H1 (cell line): ENCODE measurements around the gene SETX. TPM values are rescaled to one million over a fixed set of nuclear protein-coding genes. Genes with fewer than 3 reads are reported as not detected.
A peak's percentile ranks its signal among the peaks of the same experiment; 100 is the strongest.

Experiments
- CTCF ChIA-PET: fragments of 300-600 bp; sonication (Branson Sonifier 250); formaldehyde crosslinking; loops from one replicate; lab custom pipeline; 2021; ENCODE audit not compliant: partially characterized antibody; lab: Charles Lee
- POLR2A ChIA-PET: fragments of 300-600 bp; sonication (Branson Sonifier 250); formaldehyde crosslinking; loops from one replicate; lab custom pipeline; 2021; ENCODE audit warnings: inconsistent platforms; ENCODE audit not compliant: partially characterized antibody; lab: Charles Lee
- DNase-seq, 2 experiments: peaks; one replicate each; pipeline versions ENCODE4 v3.0.0 to v3.0.0-alpha.2; 2010 to 2022; ENCODE audit warnings: low spot score in 2 of 2, low read depth in 1 of 2, mixed read lengths in 1 of 2
- FAIRE-seq: peaks from 2 replicates; lab custom pipeline; 2011; peaks lifted over from hg19 to GRCh38; lab: Jason Lieb, UNC
- H2AFZ ChIP-seq: 2 replicates; pipeline ENCODE4 v1.8.1; 2012; ENCODE audit warnings: low read length, inconsistent platforms
- H2AK5ac ChIP-seq: 2 replicates; pipeline ENCODE4 v1.6.1; 2013; ENCODE audit warnings: low read depth, low read length
- H2BK120ac ChIP-seq: replicated peaks from 2 replicates; pipeline ENCODE3; 2013; ENCODE audit warnings: low read depth, low read length, inconsistent platforms
- H2BK12ac ChIP-seq: 2 replicates; pipeline ENCODE4 v1.6.1; 2013; ENCODE audit warnings: low read depth, low read length
- H2BK15ac ChIP-seq: 2 replicates; pipeline ENCODE4 v1.6.1; 2013; ENCODE audit warnings: low read length
- H2BK20ac ChIP-seq: 2 replicates; pipeline ENCODE4 v1.6.1; 2013; ENCODE audit warnings: low read length
- H2BK5ac ChIP-seq: 2 replicates; pipeline ENCODE4 v1.6.1; 2013; ENCODE audit warnings: low read depth, low read length
- H3K14ac ChIP-seq: 2 replicates; pipeline ENCODE4 v1.6.1; 2013; ENCODE audit warnings: inconsistent platforms; ENCODE audit not compliant: insufficient read length
- H3K18ac ChIP-seq: 2 replicates; pipeline ENCODE4 v1.6.1; 2013; ENCODE audit warnings: low read length; ENCODE audit errors: extremely low read depth
- H3K23ac ChIP-seq: 2 replicates; pipeline ENCODE4 v1.6.1; 2013; ENCODE audit warnings: inconsistent platforms; ENCODE audit not compliant: insufficient read length
- H3K23me2 ChIP-seq: 2 replicates; pipeline ENCODE4 v1.6.1; 2013; ENCODE audit warnings: low read depth, low read length
- H3K27ac ChIP-seq: 2 replicates; pipeline ENCODE4 v1.6.1; 2011; ENCODE audit warnings: low read depth, low read length, inconsistent platforms
- H3K27me3 ChIP-seq, 4 experiments: replicated peaks in 1 of 4; 1 replicate in 1 of 4; 2 replicates in 3 of 4; pipeline versions ENCODE4 v1.6.1 to v1.8.1; 2011 to 2013; ENCODE audit warnings: low read length in 3 of 4, mild to moderate bottlenecking in 3 of 4, inconsistent platforms in 2 of 4, mixed read lengths in 2 of 4, moderate library complexity in 1 of 4; ENCODE audit not compliant: control insufficient read depth in 3 of 4, insufficient read depth in 3 of 4; ENCODE audit errors: extremely low read depth in 1 of 4
- H3K36me3 ChIP-seq, 4 experiments: 2 replicates each; pipeline versions ENCODE4 v1.6.1 to v1.8.1; 2011 to 2013; ENCODE audit warnings: mild to moderate bottlenecking in 4 of 4, low read length in 3 of 4, moderate library complexity in 2 of 4, control low read depth in 1 of 4, inconsistent platforms in 1 of 4; ENCODE audit not compliant: insufficient read depth in 4 of 4, control insufficient read depth in 2 of 4
- H3K4ac ChIP-seq: replicated peaks from 2 replicates; pipeline ENCODE3; 2013; ENCODE audit warnings: low read length, low read depth, mixed read lengths, inconsistent platforms; ENCODE audit not compliant: insufficient read length
- H3K4me1 ChIP-seq, 4 experiments: replicated peaks in 1 of 4; 1 replicate in 1 of 4; 2 replicates in 3 of 4; pipeline versions ENCODE4 v1.6.1 to v1.8.1; 2011 to 2013; ENCODE audit warnings: low read length in 3 of 4, inconsistent platforms in 2 of 4, mixed read lengths in 1 of 4; ENCODE audit not compliant: insufficient read depth in 4 of 4, control insufficient read depth in 3 of 4
- H3K4me2 ChIP-seq, 2 experiments: 2 replicates each; pipeline versions ENCODE4 v1.6.1 to v1.8.1; 2011 to 2013; ENCODE audit warnings: low read depth in 2 of 2, low read length in 2 of 2, control low read depth in 1 of 2, inconsistent platforms in 1 of 2, mild to moderate bottlenecking in 1 of 2; ENCODE audit not compliant: insufficient read depth in 1 of 2
- H3K4me3 ChIP-seq, 4 experiments: fragments of 200-600, 300-600 bp in 1 of 4; sonication (generic), shearing (Covaris generic), sonication (Bioruptor Twin) in 1 of 4; 2 replicates each; pipeline versions ENCODE4 v1.5.1 to v1.8.1; 2011 to 2016; ENCODE audit warnings: low read length in 4 of 4, low read depth in 3 of 4, control low read depth in 2 of 4, inconsistent platforms in 2 of 4, mild to moderate bottlenecking in 2 of 4, mixed read lengths in 1 of 4, moderate library complexity in 1 of 4; ENCODE audit not compliant: insufficient read depth in 2 of 4; ENCODE audit errors: extremely low read depth in 1 of 4
- H3K56ac ChIP-seq: replicated peaks from 2 replicates; pipeline ENCODE3; 2013; ENCODE audit warnings: low read depth, mild to moderate bottlenecking, mixed read lengths, low read length, inconsistent platforms; ENCODE audit not compliant: insufficient read length
- H3K79me1 ChIP-seq: 2 replicates; pipeline ENCODE4 v1.6.1; 2013; ENCODE audit warnings: low read depth, low read length, control low read depth
- H3K79me2 ChIP-seq, 2 experiments: 2 replicates each; pipeline versions ENCODE4 v1.6.1 to v1.8.1; 2012 to 2013; ENCODE audit warnings: low read length in 2 of 2, mild to moderate bottlenecking in 2 of 2, inconsistent platforms in 1 of 2; ENCODE audit not compliant: insufficient read depth in 2 of 2, control insufficient read depth in 1 of 2
- H3K9ac ChIP-seq, 4 experiments: replicated peaks in 1 of 4; 1 replicate in 1 of 4; 2 replicates in 3 of 4; pipeline versions ENCODE4 v1.6.1 to v1.8.1; 2011 to 2013; ENCODE audit warnings: low read depth in 3 of 4, low read length in 3 of 4, control low read depth in 2 of 4, mild to moderate bottlenecking in 2 of 4, moderate library complexity in 2 of 4, inconsistent platforms in 1 of 4; ENCODE audit errors: extremely low read depth in 1 of 4
- H3K9me3 ChIP-seq, 2 experiments: 2 replicates each; pipeline versions ENCODE4 v1.6.1 to v1.8.1; 2012 to 2013; ENCODE audit warnings: mild to moderate bottlenecking in 2 of 2, moderate library complexity in 2 of 2, control low read depth in 1 of 2, inconsistent platforms in 1 of 2, low read depth in 1 of 2, low read length in 1 of 2, mixed read lengths in 1 of 2; ENCODE audit not compliant: insufficient read depth in 2 of 2
- H4K20me1 ChIP-seq, 2 experiments: replicated peaks in 1 of 2; 2 replicates each; pipeline versions ENCODE3 to v1.8.1; 2011 to 2013; ENCODE audit warnings: inconsistent platforms in 2 of 2, low read length in 2 of 2, mild to moderate bottlenecking in 1 of 2; ENCODE audit not compliant: insufficient read depth in 2 of 2, control insufficient read depth in 1 of 2
- H4K5ac ChIP-seq: 2 replicates; pipeline ENCODE4 v1.6.1; 2013; ENCODE audit warnings: low read length, low read depth, mixed read lengths, inconsistent platforms; ENCODE audit not compliant: insufficient read length
- H4K8ac ChIP-seq: 2 replicates; pipeline ENCODE4 v1.8.0; 2013; ENCODE audit warnings: mild to moderate bottlenecking, moderate library complexity, low read length, inconsistent platforms; ENCODE audit not compliant: insufficient read depth; ENCODE audit errors: extremely low read depth
- H4K91ac ChIP-seq: replicated peaks from 2 replicates; pipeline ENCODE3; 2013; ENCODE audit warnings: low read length, mixed read lengths, inconsistent platforms; ENCODE audit not compliant: insufficient read length
- RBBP5 ChIP-seq: IDR thresholded peaks from 2 replicates; pipeline ENCODE4 v1.7.1; 2012; ENCODE audit warnings: low read depth, mild to moderate bottlenecking, inconsistent platforms, low read length, moderate library complexity, borderline replicate concordance
- TEAD4 ChIP-seq: IDR thresholded peaks from 2 replicates; pipeline ENCODE4 v1.6.1; 2012; ENCODE audit warnings: low read depth, low read length, inconsistent platforms, mixed read lengths
- WGBS, 2 experiments: shearing (Covaris generic) in 1 of 2; methylation state at CpG; one replicate each; pipeline versions ENCODE4 v1.1.6 to v1.1.7; 2013 to 2015; ENCODE audit warnings: low lambda C conversion rate in 2 of 2, mixed read lengths in 2 of 2, inconsistent platforms in 1 of 2, low coverage in 1 of 2, missing lambda C conversion rate in 1 of 2; ENCODE audit not compliant: insufficient replicate concordance in 2 of 2, insufficient coverage in 1 of 2, insufficient read length in 1 of 2; ENCODE audit errors: extremely low coverage in 1 of 2, missing lambda C conversion rate in 1 of 2; 5-methylcytosine and 5-hydroxymethylcytosine counted together
- long read RNA-seq, 2 experiments: library from RNA in 1 of 2; library from capped mRNA in 1 of 2; stranded (forward); transcript quantifications; one replicate each; pipeline ENCODE4 v2.0.0, GENCODE V29; 2021; ENCODE audit warnings: inconsistent platforms in 1 of 2
- polyA minus RNA-seq, 3 experiments: library from RNA; depleted of rRNA, polyadenylated mRNA; stranded (reverse); fragments of >200 nt; gene quantifications; 1 replicate in 2 of 3; 2 replicates in 1 of 3; pipeline ENCODE4 v1.2.3, GENCODE V29; 2011
- polyA plus RNA-seq, 7 experiments: library from polyadenylated mRNA; depleted of rRNA in 3 of 7; stranded (reverse) in 5 of 7; unstranded in 2 of 7; fragments of >200 nt in 5 of 7; fragments of 200-250 nt in 2 of 7; gene quantifications; 1 replicate in 5 of 7; 2 replicates in 1 of 7; 4 replicates in 1 of 7; pipeline versions ENCODE4 v1.2.1 to v1.2.3, GENCODE V29; 2011 to 2013; ENCODE audit warnings: missing spikeins in 2 of 7, mixed read lengths in 2 of 7
- total RNA-seq: library from RNA; stranded (reverse); fragmentation: NEBNext Ultra II Directional; extraction: Animal tissue kit (Norgen Biotek cat#: 25700); gene quantifications from 2 replicates; pipeline ENCODE4 v1.2.1, GENCODE V29; 2021

The SETX gene, protein sequence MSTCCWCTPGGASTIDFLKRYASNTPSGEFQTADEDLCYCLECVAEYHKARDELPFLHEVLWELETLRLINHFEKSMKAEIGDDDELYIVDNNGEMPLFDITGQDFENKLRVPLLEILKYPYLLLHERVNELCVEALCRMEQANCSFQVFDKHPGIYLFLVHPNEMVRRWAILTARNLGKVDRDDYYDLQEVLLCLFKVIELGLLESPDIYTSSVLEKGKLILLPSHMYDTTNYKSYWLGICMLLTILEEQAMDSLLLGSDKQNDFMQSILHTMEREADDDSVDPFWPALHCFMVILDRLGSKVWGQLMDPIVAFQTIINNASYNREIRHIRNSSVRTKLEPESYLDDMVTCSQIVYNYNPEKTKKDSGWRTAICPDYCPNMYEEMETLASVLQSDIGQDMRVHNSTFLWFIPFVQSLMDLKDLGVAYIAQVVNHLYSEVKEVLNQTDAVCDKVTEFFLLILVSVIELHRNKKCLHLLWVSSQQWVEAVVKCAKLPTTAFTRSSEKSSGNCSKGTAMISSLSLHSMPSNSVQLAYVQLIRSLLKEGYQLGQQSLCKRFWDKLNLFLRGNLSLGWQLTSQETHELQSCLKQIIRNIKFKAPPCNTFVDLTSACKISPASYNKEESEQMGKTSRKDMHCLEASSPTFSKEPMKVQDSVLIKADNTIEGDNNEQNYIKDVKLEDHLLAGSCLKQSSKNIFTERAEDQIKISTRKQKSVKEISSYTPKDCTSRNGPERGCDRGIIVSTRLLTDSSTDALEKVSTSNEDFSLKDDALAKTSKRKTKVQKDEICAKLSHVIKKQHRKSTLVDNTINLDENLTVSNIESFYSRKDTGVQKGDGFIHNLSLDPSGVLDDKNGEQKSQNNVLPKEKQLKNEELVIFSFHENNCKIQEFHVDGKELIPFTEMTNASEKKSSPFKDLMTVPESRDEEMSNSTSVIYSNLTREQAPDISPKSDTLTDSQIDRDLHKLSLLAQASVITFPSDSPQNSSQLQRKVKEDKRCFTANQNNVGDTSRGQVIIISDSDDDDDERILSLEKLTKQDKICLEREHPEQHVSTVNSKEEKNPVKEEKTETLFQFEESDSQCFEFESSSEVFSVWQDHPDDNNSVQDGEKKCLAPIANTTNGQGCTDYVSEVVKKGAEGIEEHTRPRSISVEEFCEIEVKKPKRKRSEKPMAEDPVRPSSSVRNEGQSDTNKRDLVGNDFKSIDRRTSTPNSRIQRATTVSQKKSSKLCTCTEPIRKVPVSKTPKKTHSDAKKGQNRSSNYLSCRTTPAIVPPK (N-terminal part only)
- total RNA-seq (33.2 and 37.9 TPM in 2 replicates), polyA plus RNA-seq (2011; rRNA removed) (9.5 and 15.1 TPM in 2 replicates), polyA minus RNA-seq (2011; rRNA and poly(A)+ RNA removed) (48.8 and 70.3 TPM in 2 replicates)
- polyA plus RNA-seq (2011; cell fraction: cytosol; rRNA removed): 14.2 TPM
- polyA plus RNA-seq (2011; cell fraction: nucleus; rRNA removed): 13.9 TPM
- 16.1 to 28.3 TPM (median 20.3 TPM) in 4 replicates for polyA plus RNA-seq (2012, experiment 1 of 2)
- 1.2 TPM for polyA plus RNA-seq (2012, experiment 2 of 2)
- polyA plus RNA-seq (2013, experiment 1 of 2): 14.8 TPM
- 14.4 TPM for polyA plus RNA-seq (2013, experiment 2 of 2)
- 20.9 TPM for polyA minus RNA-seq (2011; cell fraction: cytosol; rRNA and poly(A)+ RNA removed)
- polyA minus RNA-seq (2011; cell fraction: nucleus; rRNA and poly(A)+ RNA removed): 47.8 TPM
- long read RNA-seq, experiment 1, partial matches to known transcripts: 5 of 26 reads
- long read RNA-seq, experiment 1, other reads (novel, unspliced or antisense): 21 of 26 reads
- long read RNA-seq, experiment 2, partial matches to known transcripts: 3 of 5 reads
- long read RNA-seq, experiment 2, other reads (novel, unspliced or antisense): 2 of 5 reads

DNA sequence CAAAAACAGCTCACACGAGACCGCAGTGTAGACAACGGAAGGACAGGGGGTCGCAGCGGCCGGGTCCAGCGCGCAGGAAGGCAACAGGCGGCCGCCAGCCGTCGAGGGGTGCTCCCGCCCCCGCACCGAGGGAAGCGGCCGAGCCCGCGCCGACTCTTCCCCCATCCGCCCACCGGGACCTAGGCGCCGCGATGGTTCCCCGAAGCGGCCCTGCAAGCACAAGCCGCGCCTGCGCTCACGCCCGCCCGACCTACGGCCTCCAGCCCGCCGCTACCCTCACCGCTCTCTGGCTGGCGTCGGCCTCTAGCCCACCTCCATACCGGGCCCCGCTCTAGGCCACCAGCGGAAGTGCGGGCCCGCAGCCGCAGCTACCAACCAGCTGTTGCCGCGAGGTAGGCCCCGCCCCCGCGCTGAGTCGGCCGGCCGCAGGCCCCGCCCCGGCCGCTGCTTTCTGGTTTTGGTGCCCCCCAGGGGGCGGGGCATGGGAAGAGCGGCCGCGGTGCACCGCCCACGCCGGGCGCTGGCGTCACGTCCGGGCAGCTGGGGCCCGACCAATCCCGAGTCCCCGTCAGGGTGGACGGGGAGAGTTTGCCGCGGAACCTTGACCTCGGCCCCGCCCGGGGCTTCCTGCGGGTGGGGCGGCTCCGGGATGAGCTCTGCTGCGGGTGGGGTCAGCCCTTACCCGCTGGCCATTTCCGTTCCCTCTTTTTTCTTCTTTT lies at the start of gene SETX:
Gene SETX (minus strand): TSS at position 350 of the 719 bp plus-strand sequence. CDS start 5,558 bp downstream, outside the sequence.
- H4K91ac ChIP-seq: peak within 1 kb of the TSS; percentile 98
- no peak within 1 kb of the TSS for H2AFZ ChIP-seq
- DNase-seq (peak; percentile 92 to 93), FAIRE-seq (no peak)
- no peak within 1 kb of the TSS for H2BK12ac ChIP-seq
- peak within 1 kb of the TSS; percentile 71 to 94 for H3K4me2 ChIP-seq
- H3K27me3 ChIP-seq: no peaks in the 10 kb centered on the region
- H3K79me2 ChIP-seq: peaks cover 10 to 32% of the 10 kb centered on the region in 2 experiments
- ChIA-PET POLR2A (interaction anchor here (0.6 to 3.0 kb wide), 8 partner anchors 9 to 525 kb away, joined by 3 to 13 read pairs (median 4); partner anchors contain the start of genes DDX31 and GTF3C4), CTCF (interaction anchor here (0.5 to 0.9 kb wide), 4 partner anchors 14 to 564 kb away, joined by 3 read pairs; no protein-coding TSS in a partner anchor)
- H3K14ac ChIP-seq: no peak within 1 kb of the TSS
- H2BK5ac ChIP-seq: peak within 1 kb of the TSS; percentile 89
- H4K8ac ChIP-seq: peak within 1 kb of the TSS; percentile 95
- H3K27ac ChIP-seq: peak within 1 kb of the TSS; percentile 81; the same call in 1 of the 2 replicates
- H2BK15ac ChIP-seq: no peak within 1 kb of the TSS
- peak within 1 kb of the TSS; percentile 78 for H3K4ac ChIP-seq
- H4K5ac ChIP-seq: peak within 1 kb of the TSS; percentile 87
- H2BK20ac ChIP-seq: no peak within 1 kb of the TSS
- peaks cover 4% of the 10 kb centered on the region; the same call in 1 of the 2 replicates for H3K79me1 ChIP-seq
- H3K4me1 ChIP-seq: no peaks in the 10 kb centered on the region; a peak in 1 of 7 replicates
- 1% methylated on average over 59 of the region's 82 CpGs; no CpG with 5 or more reads in 1 of the 2 experiments for WGBS, 2 experiments
- peak within 1 kb of the TSS; percentile 90 to 99 (median 91) for H3K9ac ChIP-seq
- H3K36me3 ChIP-seq: peaks cover 7 to 34% (median 22%) of the 10 kb centered on the region in 4 experiments; a peak in 7 of 8 replicates
- peaks cover 0 to 5% of the 10 kb centered on the region in 2 experiments for H4K20me1 ChIP-seq
- H3K18ac ChIP-seq: peak within 1 kb of the TSS; percentile 60; the same call in 1 of the 2 replicates
- H3K23me2 ChIP-seq: peaks cover 6% of the 10 kb centered on the region; the same call in 1 of the 2 replicates
- H3K9me3 ChIP-seq: no peaks in the 10 kb centered on the region
- no peak within 1 kb of the TSS for H2BK120ac ChIP-seq
- no peak within 1 kb of the TSS for H2AK5ac ChIP-seq
- no peak within 1 kb of the TSS for H3K23ac ChIP-seq
- peak within 1 kb of the TSS; percentile 86 for H3K56ac ChIP-seq
- peak within 1 kb of the TSS; percentile 87 to 97 (median 90) for H3K4me3 ChIP-seq
- peak; percentile 82 for TF ChIP-seq RBBP5
- TF ChIP-seq TEAD4: no peak
